Nucleus accumbens (tissue), 56 donors: Measurements from ENCODE around the gene DNAH8.

Experiments
- DNase-seq, 56 donors: peaks; one replicate each; lab custom pipeline; 2025; lab: John Stamatoyannopoulos, UW

The DNAH8 gene

GRCh38 chr6:38730140-38730862, 15.2 kb downstream of the DNAH8 start:
- DNase-seq, result no peak

GRCh38 chr6:38736951-38737350, 21.8 kb downstream of the DNAH8 start:
- DNase-seq, result no peak

- DNase-seq, result no peak
Measured at GRCh38 chr6:38738261-38738660, 23.1 kb downstream of the DNAH8 start.

DNA sequence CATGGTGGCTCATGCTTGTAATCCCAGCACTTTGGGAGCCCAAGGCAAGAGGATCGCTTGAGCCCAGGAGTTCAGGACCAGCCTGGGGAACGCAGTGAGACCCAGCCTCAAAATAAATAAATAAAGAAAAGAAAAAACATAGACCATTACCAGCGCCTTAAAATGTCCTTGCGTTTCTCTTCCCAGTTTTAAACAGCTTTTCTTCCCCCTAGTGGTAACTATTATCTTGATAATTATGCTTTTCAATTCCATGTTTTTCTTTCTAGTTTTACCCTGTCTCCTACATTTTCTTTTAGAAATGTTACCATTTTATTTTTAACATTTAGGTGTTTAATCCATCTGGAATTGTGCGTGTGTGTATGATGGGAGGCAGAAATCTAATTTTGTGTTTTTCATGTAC, 24.4 kb downstream of the DNAH8 start:
- no peak for DNase-seq

- no peak for DNase-seq
Measured at GRCh38 chr6:38749473-38749872, 34.4 kb downstream of the DNAH8 start.

DNA sequence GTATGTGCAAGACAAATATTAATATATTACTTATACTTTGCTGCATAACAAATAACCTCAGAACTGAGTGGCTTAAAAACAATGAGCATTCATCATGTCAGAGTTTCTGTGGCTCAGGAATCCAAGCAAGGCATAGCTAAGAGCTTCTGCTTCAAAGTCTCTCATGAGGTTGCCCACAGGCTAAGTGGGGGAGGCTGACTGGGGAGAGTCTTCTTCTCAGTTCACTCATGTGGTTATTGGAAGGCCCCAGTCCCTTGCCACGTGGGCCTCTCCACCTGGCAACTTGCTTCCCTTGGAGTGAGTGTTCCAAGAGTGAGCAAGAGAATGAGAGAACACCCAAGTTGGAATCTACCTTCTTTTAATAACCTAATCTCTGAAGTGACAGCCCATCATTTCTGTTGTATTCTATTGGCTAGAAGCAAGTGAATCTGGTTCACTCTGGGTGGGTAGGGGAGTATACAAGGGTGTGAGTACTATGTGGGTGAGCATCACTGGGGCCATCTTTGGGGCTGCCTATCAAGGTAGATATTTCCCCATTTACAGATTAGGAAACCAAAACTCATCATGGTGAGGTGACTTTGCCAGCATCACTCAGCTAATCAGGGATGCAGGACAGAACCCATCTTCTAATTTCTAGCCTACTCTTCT, 36.0 kb downstream of the DNAH8 start:
- DNase-seq, result no peak

DNA sequence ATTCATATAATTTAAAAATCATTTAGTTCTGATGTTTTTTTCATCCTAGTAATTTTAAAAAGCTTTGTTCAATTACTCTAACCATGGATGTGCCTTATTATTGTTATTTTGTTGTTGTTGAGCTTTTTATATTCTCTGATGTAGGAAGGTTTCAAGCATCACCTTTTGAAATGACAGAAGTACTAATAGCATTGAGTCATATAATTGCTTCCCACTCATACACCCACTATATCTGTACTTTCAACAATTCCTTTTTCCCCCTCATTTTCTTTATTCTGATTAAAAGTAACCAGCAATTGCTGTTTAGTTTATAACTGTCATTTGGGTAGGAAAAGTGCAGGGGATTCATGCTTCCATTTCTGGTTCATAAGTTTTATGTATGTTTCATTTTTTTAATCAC, 38.6 kb downstream of the DNAH8 start:
- DNase-seq, result no peak

GRCh38 chr6:38755207-38755606, 40.1 kb downstream of the DNAH8 start:
- no peak for DNase-seq

GRCh38 chr6:38755874-38756273, 40.8 kb downstream of the DNAH8 start:
- no peak for DNase-seq

- DNase-seq, result no peak
Measured at GRCh38 chr6:38760097-38760496, 45.0 kb downstream of the DNAH8 start.

GRCh38 chr6:38762848-38763247, 47.7 kb downstream of the DNAH8 start:
- no peak for DNase-seq

DNA sequence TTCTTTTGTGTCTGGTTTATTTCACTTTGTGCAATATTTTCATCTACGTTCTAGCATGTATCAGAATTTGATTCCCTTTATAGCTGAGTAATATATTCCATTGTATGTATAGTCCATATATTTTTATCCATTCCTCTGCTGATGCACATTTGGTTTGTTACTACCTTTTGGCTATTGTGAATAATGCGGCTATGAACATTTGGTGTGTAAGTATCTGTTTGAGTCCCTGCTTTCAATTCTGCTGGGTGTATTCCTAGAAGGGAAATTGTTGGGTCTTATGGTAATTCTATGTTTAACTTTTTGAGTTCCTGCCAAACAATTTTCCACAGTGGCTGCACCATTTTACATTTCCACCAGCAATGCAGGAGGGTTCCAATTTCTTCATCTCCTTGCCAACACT, 52.4 kb downstream of the DNAH8 start:
- DNase-seq, result no peak

DNA sequence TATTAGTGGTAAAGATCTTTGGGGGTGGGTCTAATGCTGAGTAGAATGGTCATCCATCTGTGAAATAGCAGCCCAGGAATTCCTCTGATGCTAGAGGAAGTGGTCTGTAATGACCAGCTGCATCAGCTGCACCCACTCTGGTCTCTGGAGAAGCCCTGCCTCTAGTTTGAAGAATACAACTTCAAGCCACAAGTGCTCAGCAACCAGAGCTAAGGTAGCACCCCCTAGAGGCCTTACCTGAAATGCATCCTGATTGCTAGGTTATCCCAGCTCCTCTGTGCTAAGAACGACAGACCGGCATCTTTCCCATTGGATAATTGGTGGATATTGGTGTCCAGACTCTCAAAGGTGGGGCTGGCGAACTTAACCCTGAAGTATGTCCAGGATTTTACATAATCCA, 58.2 kb downstream of the DNAH8 start:
- DNase-seq, result no peak

- no peak for DNase-seq
Measured at GRCh38 chr6:38774929-38775707, 60.0 kb downstream of the DNAH8 start.

DNA sequence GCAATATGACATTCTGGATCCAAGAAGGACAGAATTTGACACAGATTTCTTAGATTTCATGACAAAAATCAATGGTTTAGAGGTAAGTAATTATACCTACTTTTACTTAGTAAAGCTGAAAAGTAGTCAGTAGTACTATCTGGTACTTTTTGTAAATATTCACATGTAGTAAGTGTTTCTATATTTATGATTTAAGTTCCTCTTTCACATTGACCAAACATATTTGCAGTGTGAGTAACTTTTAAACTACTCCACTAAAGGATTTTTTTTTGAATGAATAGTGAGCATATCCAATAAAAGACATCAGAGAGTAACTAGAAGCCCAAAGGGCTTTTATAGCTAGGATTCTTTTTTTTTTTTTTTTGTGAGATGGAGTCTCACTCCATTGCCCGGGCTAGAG, 60.8 kb downstream of the DNAH8 start:
- no peak for DNase-seq

DNA sequence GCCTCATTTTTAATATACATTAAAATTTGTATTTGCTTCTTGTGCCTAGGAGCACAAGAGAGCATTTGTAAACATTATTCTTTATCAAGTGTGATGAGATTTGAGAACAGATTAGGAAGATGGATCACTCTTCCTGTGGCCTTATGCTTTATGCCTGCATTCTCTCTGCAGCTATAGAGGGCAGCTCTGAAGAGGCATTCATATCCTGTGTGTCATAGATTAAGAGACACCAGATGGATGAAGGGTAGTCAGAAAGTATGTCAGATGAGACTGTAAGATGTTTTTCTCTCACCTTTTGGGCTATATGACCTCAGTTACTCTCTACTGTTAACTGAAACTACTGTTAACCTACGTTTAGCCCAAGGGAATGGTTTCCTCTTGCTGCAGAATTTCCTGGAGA, 61.4 kb downstream of the DNAH8 start:
- no peak for DNase-seq

DNA sequence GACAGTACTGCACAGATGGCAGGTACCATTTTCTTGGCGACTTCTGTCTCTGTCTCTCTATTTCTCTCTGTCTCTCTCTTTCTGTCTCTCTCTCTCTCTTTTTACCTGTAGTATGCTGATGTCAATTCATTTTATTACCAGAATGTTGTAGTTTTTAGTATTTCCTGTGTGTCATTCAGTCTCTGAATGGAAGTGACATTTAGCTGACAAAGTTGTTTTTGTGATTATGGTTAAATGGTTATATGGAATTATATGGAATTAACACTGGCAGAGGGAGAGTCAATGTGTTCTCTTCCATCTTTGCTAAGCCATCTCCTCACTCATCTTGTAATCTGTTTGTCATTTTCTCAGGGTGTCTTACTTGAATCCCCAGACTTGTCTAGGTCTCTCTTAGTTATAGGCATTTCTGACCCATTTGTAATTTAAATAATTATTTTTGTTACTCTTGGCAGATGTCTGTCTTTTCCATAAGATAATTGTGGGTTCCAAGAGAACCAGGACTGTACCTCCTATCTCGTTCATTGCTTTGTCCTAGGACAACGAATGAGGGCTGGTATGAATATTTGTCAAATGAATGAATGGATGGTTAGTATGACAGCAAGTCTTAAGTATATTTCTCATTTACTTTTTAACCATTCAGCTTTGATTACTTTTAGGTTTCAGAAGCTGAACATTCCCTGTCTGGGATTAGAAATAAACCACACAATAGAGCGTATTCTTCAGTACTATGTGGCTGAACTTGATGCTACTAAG, 64.4 kb downstream of the DNAH8 start:
- DNase-seq, result no peak

- no peak for DNase-seq
Measured at GRCh38 chr6:38782616-38783015, 67.5 kb downstream of the DNAH8 start.

DNA sequence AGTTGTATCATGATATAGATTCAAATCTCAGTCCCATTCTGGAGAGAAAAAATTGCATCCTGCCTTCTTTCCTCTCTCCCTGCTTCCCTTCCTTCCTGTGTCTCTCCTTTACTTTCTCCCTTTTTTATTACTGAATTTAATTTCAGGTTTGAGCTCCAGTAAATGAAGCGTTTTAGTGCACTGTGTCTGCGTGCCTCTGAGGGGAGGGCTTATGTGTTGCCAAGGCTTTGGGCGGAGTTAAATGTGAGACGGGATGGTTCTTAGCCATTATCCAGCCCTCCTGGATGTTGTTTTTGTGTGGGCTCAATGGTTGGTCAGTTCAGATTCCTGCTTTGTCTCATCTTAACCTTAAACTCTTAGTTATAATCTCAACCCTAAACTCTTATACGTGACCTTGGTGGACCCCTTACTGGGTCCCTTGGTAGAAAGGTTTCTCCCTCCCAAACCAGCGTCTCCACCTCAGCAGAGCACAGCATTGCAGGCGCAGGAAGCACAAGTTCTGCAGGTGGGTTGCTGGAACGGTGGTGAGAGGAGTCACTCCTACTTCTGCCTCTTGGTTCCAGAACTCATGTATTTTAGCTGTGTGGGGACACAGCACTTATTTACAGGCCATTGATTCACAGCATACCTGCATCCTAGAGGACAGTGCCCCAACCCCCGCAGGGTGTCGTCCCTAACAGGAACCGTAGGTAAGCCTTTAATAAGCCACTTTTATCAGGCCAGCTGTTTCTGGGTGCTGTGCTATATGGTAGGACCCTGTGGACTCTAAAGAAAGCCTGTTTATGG, 68.5 kb downstream of the DNAH8 start:
- DNase-seq, result no peak
